Activated naive CD4-positive, alpha-beta T cell treated with Interleukin-2 at 50 U/mL for 16 hours (primary cell): Measurements from ENCODE around the gene MYL12B.
"Not testable (repeated sequence)": the region's sequence is repeated elsewhere in the genome, so short reads cannot be mapped to it uniquely, and the experiment has no call there.

Experiments used
- DNase-seq: peaks from one replicate; pipeline ENCODE4 v3.0.0-alpha.2; 2020

The MYL12B gene

GRCh38 chr18:3263132-3263700, 1.3 kb downstream of the MYL12B start:
- DNase-seq, result no peak

GRCh38 chr18:3264362-3264761, 2.4 kb downstream of the MYL12B start:
- peak; percentile 12 for DNase-seq

- DNase-seq, result no peak
Measured at GRCh38 chr18:3265564-3266033, 3.7 kb downstream of the MYL12B start.

GRCh38 chr18:3266062-3266608, 4.2 kb downstream of the MYL12B start:
- DNase-seq, result no peak

GRCh38 chr18:3268306-3268705, 6.4 kb downstream of the MYL12B start:
- no peak for DNase-seq

GRCh38 chr18:3269241-3269913, 7.4 kb downstream of the MYL12B start:
- DNase-seq, result no peak

GRCh38 chr18:3269914-3270299, 8.0 kb downstream of the MYL12B start:
- no peak for DNase-seq

GRCh38 chr18:3273042-3273441, 11.1 kb downstream of the MYL12B start:
- no peak for DNase-seq

- DNase-seq, result not testable (repeated sequence)
Measured at GRCh38 chr18:3277643-3278213, 15.8 kb downstream of the MYL12B start.

- DNase-seq, result no peak
Measured at GRCh38 chr18:3279201-3280185, 17.6 kb downstream of the MYL12B start.

GRCh38 chr18:3281456-3282400, 19.8 kb downstream of the MYL12B start:
- DNase-seq, result no peak

GRCh38 chr18:3283253-3283863, 21.4 kb downstream of the MYL12B start:
- no peak for DNase-seq

GRCh38 chr18:3283908-3284307, 22.0 kb downstream of the MYL12B start:
- DNase-seq, result no peak

- no peak for DNase-seq
Measured at GRCh38 chr18:3284501-3284900, 22.6 kb downstream of the MYL12B start.

- DNase-seq, result no peak
Measured at GRCh38 chr18:3286159-3286558, 24.2 kb downstream of the MYL12B start.

GRCh38 chr18:3293196-3293951, 31.4 kb downstream of the MYL12B start:
- no peak for DNase-seq

- no peak for DNase-seq
Measured at GRCh38 chr18:3294435-3295080, 32.6 kb downstream of the MYL12B start.

GRCh38 chr18:3297025-3297984, 35.4 kb downstream of the MYL12B start:
- peak; percentile 96 for DNase-seq

- DNase-seq, result no peak
Measured at GRCh38 chr18:3304832-3305231, 42.9 kb downstream of the MYL12B start.
